HG03280 (cell line): ENCODE results near the gene HFE.

Experiments used
- ATAC-seq: cut with Tn5 transposase; IDR thresholded peaks from one replicate; pipeline ENCODE4 v1.9.1; 2021; ENCODE audit warnings: mild to moderate bottlenecking, moderate library complexity; ENCODE audit not compliant: unreplicated experiment

Gene HFE

GRCh38 chr6:26130581-26131249 is 43.5 kb downstream of the HFE start:
- ATAC-seq: no peak

GRCh38 chr6:26131618-26132017 is 44.4 kb downstream of the HFE start:
- no peak for ATAC-seq

DNA sequence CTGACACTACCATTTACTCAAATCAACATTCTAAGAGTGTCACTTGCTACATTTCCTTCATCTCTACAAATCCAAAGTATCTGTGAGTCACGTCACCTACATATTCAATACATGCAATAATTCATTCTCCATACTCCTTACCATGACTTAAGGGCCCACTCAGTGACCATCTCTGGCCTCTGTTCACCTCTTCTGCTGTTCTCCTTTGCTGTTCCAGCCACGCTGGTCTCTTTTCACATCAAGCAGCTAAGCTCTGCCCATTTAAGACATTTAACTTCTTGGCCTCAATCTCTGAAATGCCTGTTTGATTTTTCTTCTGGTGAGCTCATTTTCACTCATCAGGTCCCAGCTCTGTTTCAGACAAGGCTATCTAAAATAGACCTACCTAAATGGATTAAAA is 46.5 kb downstream of the HFE start:
- no peak for ATAC-seq

- no peak for ATAC-seq
These were observed 49.1 kb downstream of the HFE start for GRCh38 chr6:26136321-26136720.

GRCh38 chr6:26140254-26140966 is 53.2 kb downstream of the HFE start:
- ATAC-seq: no peak

- ATAC-seq: no peak
These were observed 53.7 kb downstream of the HFE start for GRCh38 chr6:26140967-26141294.

GRCh38 chr6:26141378-26141904 is 54.2 kb downstream of the HFE start:
- ATAC-seq: no peak

DNA sequence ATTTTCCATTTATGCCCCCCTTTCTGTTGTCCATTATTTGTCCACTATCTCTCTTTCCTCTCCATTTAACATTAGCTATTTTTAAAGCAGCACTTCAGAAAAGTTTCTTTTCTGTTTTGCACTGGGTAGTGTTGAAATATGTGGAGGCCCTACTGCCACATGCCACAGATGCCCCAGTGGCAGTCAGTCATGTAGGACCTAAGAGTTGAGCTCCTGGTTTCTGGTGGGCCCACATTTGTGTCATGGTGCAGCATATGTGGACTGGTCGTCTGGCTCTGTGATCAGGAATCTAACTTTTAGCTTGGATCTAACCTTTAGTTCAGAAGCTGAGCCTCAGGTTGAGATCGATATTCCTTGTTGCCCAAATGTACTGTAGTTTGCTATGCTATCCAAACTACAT is 54.8 kb downstream of the HFE start:
- ATAC-seq: no peak
